Trophoblast cell (in vitro differentiated cells and primary cell): ENCODE measurements around the gene RAB1B.
A peak's percentile ranks its signal among the peaks of the same experiment; 100 is the strongest.

Source experiments
- DNase-seq, 2 donors: peaks; one replicate each; pipeline ENCODE4 v3.0.0-alpha.2; 2016
- H2AFZ ChIP-seq: 2 replicates; pipeline ENCODE4 v1.6.1; 2013; ENCODE audit warnings: low read length, moderate library complexity, mild to moderate bottlenecking; ENCODE audit not compliant: insufficient read depth, poor library complexity
- H2AK5ac ChIP-seq: 2 replicates; pipeline ENCODE4 v1.6.1; 2013; ENCODE audit warnings: mild to moderate bottlenecking, low read length
- H2BK120ac ChIP-seq: 2 replicates; pipeline ENCODE4 v1.6.1; 2013; ENCODE audit warnings: low read length, mild to moderate bottlenecking, moderate library complexity; ENCODE audit not compliant: insufficient read depth, poor library complexity
- H2BK12ac ChIP-seq: 2 replicates; pipeline ENCODE4 v1.6.1; 2013; ENCODE audit warnings: mild to moderate bottlenecking, low read length, moderate library complexity
- H2BK5ac ChIP-seq: 2 replicates; pipeline ENCODE4 v1.6.1; 2013; ENCODE audit warnings: low read length, low read depth, moderate library complexity, mild to moderate bottlenecking; ENCODE audit not compliant: poor library complexity
- H3K14ac ChIP-seq: 2 replicates; pipeline ENCODE4 v1.6.1; 2013; ENCODE audit warnings: mild to moderate bottlenecking, low read length
- H3K18ac ChIP-seq: 2 replicates; pipeline ENCODE4 v1.6.1; 2013; ENCODE audit warnings: mild to moderate bottlenecking, low read length
- H3K23ac ChIP-seq: 2 replicates; pipeline ENCODE4 v1.6.1; 2013; ENCODE audit warnings: low read length
- H3K27ac ChIP-seq: 2 replicates; pipeline ENCODE4 v1.5.1; 2013; ENCODE audit warnings: low read depth, mild to moderate bottlenecking, inconsistent platforms, low read length, moderate library complexity
- H3K27me3 ChIP-seq: 2 replicates; pipeline ENCODE4 v1.6.1; 2013; ENCODE audit warnings: inconsistent platforms, mild to moderate bottlenecking, low read length, moderate library complexity; ENCODE audit not compliant: insufficient read depth
- H3K36me3 ChIP-seq, 2 experiments: 1 replicate in 1 of 2; 2 replicates in 1 of 2; pipeline ENCODE4 v1.6.1; 2013; ENCODE audit warnings: low read length in 2 of 2, mild to moderate bottlenecking in 2 of 2, moderate library complexity in 1 of 2; ENCODE audit not compliant: insufficient read depth in 2 of 2, control insufficient read depth in 1 of 2
- H3K4ac ChIP-seq: 2 replicates; pipeline ENCODE4 v1.6.1; 2013; ENCODE audit warnings: low read depth, mild to moderate bottlenecking, low read length, moderate library complexity
- H3K4me1 ChIP-seq, 2 experiments: 1 replicate in 1 of 2; 2 replicates in 1 of 2; pipeline ENCODE4 v1.6.1; 2013; ENCODE audit warnings: low read length in 2 of 2, mild to moderate bottlenecking in 2 of 2, moderate library complexity in 1 of 2; ENCODE audit not compliant: insufficient read depth in 2 of 2, control insufficient read depth in 1 of 2
- H3K4me2 ChIP-seq: 2 replicates; pipeline ENCODE4 v1.6.1; 2013; ENCODE audit warnings: inconsistent platforms, mild to moderate bottlenecking, low read length, moderate library complexity
- H3K4me3 ChIP-seq: 2 replicates; pipeline ENCODE4 v1.5.1; 2013; ENCODE audit warnings: mild to moderate bottlenecking, low read depth, low read length, inconsistent platforms
- H3K79me1 ChIP-seq: one replicate; pipeline ENCODE4 v1.6.1; 2013; ENCODE audit warnings: low read length
- H3K79me2 ChIP-seq: 2 replicates; pipeline ENCODE4 v1.6.1; 2013; ENCODE audit warnings: low read length, mild to moderate bottlenecking; ENCODE audit not compliant: control insufficient read depth, insufficient read depth, poor library complexity
- H3K9ac ChIP-seq: 2 replicates; pipeline ENCODE4 v1.6.1; 2013; ENCODE audit warnings: mild to moderate bottlenecking, low read length
- H3K9me3 ChIP-seq: 2 replicates; pipeline ENCODE4 v1.6.1; 2013; ENCODE audit warnings: low read depth, mild to moderate bottlenecking, control low read depth, inconsistent platforms, low read length; ENCODE audit not compliant: insufficient read depth
- H4K12ac ChIP-seq: 2 replicates; pipeline ENCODE4 v1.6.1; 2013; ENCODE audit warnings: low read depth, mild to moderate bottlenecking, low read length, moderate library complexity
- H4K8ac ChIP-seq: 2 replicates; pipeline ENCODE4 v1.6.1; 2013; ENCODE audit warnings: low read depth, mild to moderate bottlenecking, low read length, moderate library complexity
- H4K91ac ChIP-seq: one replicate; pipeline ENCODE4 v1.6.1; 2013; ENCODE audit warnings: low read depth, mild to moderate bottlenecking, low read length, moderate library complexity
- WGBS: extraction: QIAGEN DNeasy Blood & Tissue Kit; methylation state at CpG from one replicate; pipeline ENCODE4 v1.1.7; 2013; ENCODE audit warnings: missing lambda C conversion rate; ENCODE audit not compliant: insufficient read length, insufficient coverage; ENCODE audit errors: extremely low coverage; 5-methylcytosine and 5-hydroxymethylcytosine counted together

Gene RAB1B

GRCh38 chr11:66265531-66266377 lies 2.7 kb upstream of the RAB1B start:
- Histone ChIP-seq H4K12ac (no peak overlapping the region), H3K4me3 (no peak overlapping the region), H3K79me2 (peaks cover 10% of the 10 kb centered on the region), H3K4me1 (no peaks in the 10 kb centered on the region), H3K4ac (no peak overlapping the region), H4K91ac (no peak overlapping the region), H3K27ac (no peak overlapping the region), H3K9me3 (no peaks in the 10 kb centered on the region), H2AFZ (no peak overlapping the region), H2BK12ac (no peak overlapping the region), H2AK5ac (no peak overlapping the region), H3K9ac (no peak overlapping the region), H3K18ac (no peak overlapping the region), H3K4me2 (no peak overlapping the region), H3K36me3 (peaks cover 63 to 66% of the 10 kb centered on the region in 2 experiments), H3K79me1 (peaks cover 15% of the 10 kb centered on the region), H2BK120ac (no peak overlapping the region), H4K8ac (no peak overlapping the region), H2BK5ac (no peak overlapping the region), H3K27me3 (no peaks in the 10 kb centered on the region), H3K23ac (no peak overlapping the region), H3K14ac (no peak overlapping the region)
- no CpG with 5 or more reads among the region's 26 CpGs for WGBS
- DNase-seq = no peak

- no peak overlapping the region for H3K4me2 ChIP-seq
- no peak overlapping the region for H3K27ac ChIP-seq
- H4K91ac ChIP-seq = no peak overlapping the region
- H2AFZ ChIP-seq = no peak overlapping the region
- no peak overlapping the region for H2BK5ac ChIP-seq
- no peak overlapping the region for H3K4ac ChIP-seq
- no peak overlapping the region for H4K8ac ChIP-seq
- no peak overlapping the region for H3K14ac ChIP-seq
- no peaks in the 10 kb centered on the region for H3K4me1 ChIP-seq
- peaks cover 58 to 60% of the 10 kb centered on the region in 2 experiments for H3K36me3 ChIP-seq
- no peak overlapping the region for H4K12ac ChIP-seq
- no CpG with 5 or more reads among the region's 20 CpGs for WGBS
- no peaks in the 10 kb centered on the region for H3K27me3 ChIP-seq
- peaks cover 15% of the 10 kb centered on the region for H3K79me1 ChIP-seq
- no peak overlapping the region for H3K4me3 ChIP-seq
- H2BK120ac ChIP-seq = no peak overlapping the region
- no peak overlapping the region for H3K18ac ChIP-seq
- no peak overlapping the region for H3K23ac ChIP-seq
- H3K9ac ChIP-seq = no peak overlapping the region
- H2BK12ac ChIP-seq = no peak overlapping the region
- H3K9me3 ChIP-seq = no peaks in the 10 kb centered on the region
- DNase-seq = no peak
- peaks cover 10% of the 10 kb centered on the region for H3K79me2 ChIP-seq
- no peak overlapping the region for H2AK5ac ChIP-seq
Observed at GRCh38 chr11:66266378-66267038, 1.9 kb upstream of the RAB1B start.

- no peak overlapping the region for H3K4me3 ChIP-seq
- H3K9me3 ChIP-seq = no peaks in the 10 kb centered on the region
- H3K18ac ChIP-seq = no peak overlapping the region
- DNase-seq = no peak
- no peak overlapping the region for H2AK5ac ChIP-seq
- H3K79me1 ChIP-seq = peaks cover 15% of the 10 kb centered on the region
- no peaks in the 10 kb centered on the region for H3K27me3 ChIP-seq
- H3K36me3 ChIP-seq = peaks cover 58 to 60% of the 10 kb centered on the region in 2 experiments
- H4K8ac ChIP-seq = peak overlapping the region; percentile 25
- no peak overlapping the region for H3K14ac ChIP-seq
- peak overlapping the region; percentile 75 for H3K4me2 ChIP-seq
- peak overlapping the region; percentile 19 for H4K12ac ChIP-seq
- H3K23ac ChIP-seq = no peak overlapping the region
- no peaks in the 10 kb centered on the region for H3K4me1 ChIP-seq
- H2BK12ac ChIP-seq = no peak overlapping the region
- H3K4ac ChIP-seq = no peak overlapping the region
- no peak overlapping the region for H3K9ac ChIP-seq
- H2BK5ac ChIP-seq = no peak overlapping the region
- H3K27ac ChIP-seq = no peak overlapping the region
- peaks cover 10% of the 10 kb centered on the region for H3K79me2 ChIP-seq
- no peak overlapping the region for H4K91ac ChIP-seq
- no CpG with 5 or more reads among the region's 13 CpGs for WGBS
- H2AFZ ChIP-seq = no peak overlapping the region
- H2BK120ac ChIP-seq = no peak overlapping the region
Observed at GRCh38 chr11:66267039-66267378, 1.4 kb upstream of the RAB1B start.

- Histone ChIP-seq H3K9ac (peak overlapping the region; percentile 79), H2BK120ac (peak overlapping the region; percentile 35), H3K36me3 (peaks cover 58 to 59% of the 10 kb centered on the region in 2 experiments), H3K18ac (peak overlapping the region; percentile 47), H3K4me1 (no peaks in the 10 kb centered on the region), H4K91ac (peak overlapping the region; percentile 78), H3K79me2 (peaks cover 10% of the 10 kb centered on the region), H3K23ac (no peak overlapping the region), H3K79me1 (peaks cover 15% of the 10 kb centered on the region), H4K8ac (peak overlapping the region; percentile 82), H2BK12ac (no peak overlapping the region), H2BK5ac (peak overlapping the region; percentile 18), H3K27me3 (no peaks in the 10 kb centered on the region), H2AFZ (peak overlapping the region; percentile 27), H3K4me3 (peak overlapping the region; percentile 67), H3K4ac (peak overlapping the region; percentile 16), H3K4me2 (peak overlapping the region; percentile 93), H4K12ac (peak overlapping the region; percentile 19), H3K27ac (peak overlapping the region; percentile 51), H3K9me3 (no peaks in the 10 kb centered on the region), H3K14ac (peak overlapping the region; percentile 35), H2AK5ac (no peak overlapping the region)
- no CpG with 5 or more reads among the region's 61 CpGs for WGBS
- DNase-seq = peak; percentile 71 to 92
Observed at GRCh38 chr11:66267379-66268243, 828 bp upstream of the RAB1B start.
